HG03439 (cell line): ENCODE measurements around the gene GAP43.

Experiments used
- ATAC-seq: cut with Tn5 transposase; IDR thresholded peaks from one replicate; pipeline ENCODE4 v1.9.1; 2021; ENCODE audit warnings: mild to moderate bottlenecking, moderate library complexity; ENCODE audit not compliant: unreplicated experiment

The GAP43 gene

GRCh38 chr3:115660646-115661337, 37.5 kb downstream of the GAP43 start:
- no peak for ATAC-seq

- ATAC-seq = no peak
These were observed 39.0 kb downstream of the GAP43 start for GRCh38 chr3:115662356-115662755.

- ATAC-seq = no peak
These were observed 40.1 kb downstream of the GAP43 start for GRCh38 chr3:115663414-115663813.

GRCh38 chr3:115666081-115666480, 42.8 kb downstream of the GAP43 start:
- ATAC-seq = no peak

GRCh38 chr3:115666920-115667737, 43.8 kb downstream of the GAP43 start:
- peak; percentile 68 for ATAC-seq

- no peak for ATAC-seq
These were observed 44.4 kb downstream of the GAP43 start for GRCh38 chr3:115667738-115668065.

GRCh38 chr3:115670911-115671310, 47.6 kb downstream of the GAP43 start:
- ATAC-seq = no peak

GRCh38 chr3:115671761-115672455, 48.6 kb downstream of the GAP43 start:
- ATAC-seq = no peak

GRCh38 chr3:115673881-115674280, 50.6 kb downstream of the GAP43 start:
- no peak for ATAC-seq

GRCh38 chr3:115676336-115676735, 53.0 kb downstream of the GAP43 start:
- no peak for ATAC-seq

- ATAC-seq = no peak
These were observed 57.6 kb downstream of the GAP43 start for GRCh38 chr3:115680803-115681345.

GRCh38 chr3:115681736-115682135, 58.4 kb downstream of the GAP43 start:
- ATAC-seq = no peak

- no peak for ATAC-seq
These were observed 60.0 kb downstream of the GAP43 start for GRCh38 chr3:115683305-115683704.

- ATAC-seq = no peak
These were observed 60.5 kb downstream of the GAP43 start for GRCh38 chr3:115683773-115684172.

GRCh38 chr3:115685097-115685496, 61.8 kb downstream of the GAP43 start:
- no peak for ATAC-seq

- ATAC-seq = no peak
These were observed 64.4 kb downstream of the GAP43 start for GRCh38 chr3:115687721-115688120.

- ATAC-seq = no peak
These were observed 65.1 kb downstream of the GAP43 start for GRCh38 chr3:115688418-115688817.

GRCh38 chr3:115689928-115690327, 66.6 kb downstream of the GAP43 start:
- no peak for ATAC-seq

GRCh38 chr3:115691964-115692363, 68.7 kb downstream of the GAP43 start:
- ATAC-seq = no peak

GRCh38 chr3:115692887-115693524, 69.7 kb downstream of the GAP43 start:
- peak; percentile 89 for ATAC-seq

- no peak for ATAC-seq
These were observed 70.6 kb downstream of the GAP43 start for GRCh38 chr3:115693868-115694267.
